HG03103 (cell line): ENCODE results near the gene MUC13.
"Not testable (repeated sequence)": the region's sequence is repeated elsewhere in the genome, so short reads cannot be mapped to it uniquely, and the experiment has no call there.

Experiments
- ATAC-seq: cut with Tn5 transposase; IDR thresholded peaks from one replicate; pipeline ENCODE4 v1.9.1; 2021; ENCODE audit warnings: low read depth; ENCODE audit not compliant: unreplicated experiment

Gene MUC13

GRCh38 chr3:124934577-124934976 lies at the start of gene MUC13:
Gene MUC13 (minus strand): TSS chr3:124934751. CDS start chr3:124934712, 39 bp downstream.
- no peak for ATAC-seq

GRCh38 chr3:124982855-124983254 lies 48.3 kb upstream of the MUC13 start:
- ATAC-seq: no peak

- no peak for ATAC-seq
Measured at GRCh38 chr3:124981472-124981871, 46.9 kb upstream of the MUC13 start.

GRCh38 chr3:124978627-124979026 lies 44.1 kb upstream of the MUC13 start:
- no peak for ATAC-seq

GRCh38 chr3:124976383-124976782 lies 41.8 kb upstream of the MUC13 start:
- ATAC-seq: no peak

GRCh38 chr3:124974691-124975090 lies 40.1 kb upstream of the MUC13 start:
- no peak for ATAC-seq

GRCh38 chr3:124973290-124973689 lies 38.7 kb upstream of the MUC13 start:
- no peak for ATAC-seq

GRCh38 chr3:124972457-124972856 lies 37.9 kb upstream of the MUC13 start:
- no peak for ATAC-seq

- ATAC-seq: no peak
Measured at GRCh38 chr3:124969963-124970722, 35.6 kb upstream of the MUC13 start.

GRCh38 chr3:124969190-124969589 lies 34.6 kb upstream of the MUC13 start:
- ATAC-seq: no peak

- ATAC-seq: no peak
Measured at GRCh38 chr3:124967964-124968363, 33.4 kb upstream of the MUC13 start.

GRCh38 chr3:124966521-124967445 lies 32.2 kb upstream of the MUC13 start:
- ATAC-seq: no peak

- no peak for ATAC-seq
Measured at GRCh38 chr3:124965413-124965812, 30.9 kb upstream of the MUC13 start.

GRCh38 chr3:124964387-124964786 lies 29.8 kb upstream of the MUC13 start:
- ATAC-seq: no peak

- no peak for ATAC-seq
Measured at GRCh38 chr3:124963755-124964154, 29.2 kb upstream of the MUC13 start.

GRCh38 chr3:124962403-124962940 lies 27.9 kb upstream of the MUC13 start:
- ATAC-seq: no peak

GRCh38 chr3:124960698-124961097 lies 26.1 kb upstream of the MUC13 start:
- ATAC-seq: no peak

GRCh38 chr3:124960105-124960504 lies 25.6 kb upstream of the MUC13 start:
- no peak for ATAC-seq

- ATAC-seq: not testable (repeated sequence)
Measured at GRCh38 chr3:124957951-124958350, 23.4 kb upstream of the MUC13 start.

GRCh38 chr3:124952282-124952855 lies 17.8 kb upstream of the MUC13 start:
- no peak for ATAC-seq
